ENCODE results near the gene MLKL. TPM values are rescaled to one million over a fixed set of nuclear protein-coding genes. Genes with fewer than 3 reads are reported as not detected.

MLKL gene
- total and polyA plus RNA-seq, 12 donors: 1.7 to 11.1 (median 3.9) TPM

Other genes with a start within 250 kb of the MLKL start
- gene GLG1, start 93.7 kb downstream of the MLKL start, total RNA-seq: 100 to 1,000 TPM in 7 of 10 donors, 10 to 100 TPM in 3; 79.5 to 136 (median 104) TPM
- gene GLG1, start 93.7 kb downstream of the MLKL start, polyA plus RNA-seq: 10 to 100 TPM; 25.7 to 39.8 TPM
- 10 to 100 TPM in 1 of 10 donors, 1 to 10 TPM in 9; 4.6 to 10.2 (median 6.0) TPM for gene RFWD3, start 34.0 kb downstream of the MLKL start, total RNA-seq
- gene RFWD3, start 34.0 kb downstream of the MLKL start, polyA plus RNA-seq: 1 to 10 TPM; 1.8 to 2.6 TPM
- under 1 TPM in 1 of 10 donors, not detected in 9; 0.41 TPM for gene FA2H, start 74.0 kb upstream of the MLKL start, total RNA-seq
- gene FA2H, start 74.0 kb upstream of the MLKL start, polyA plus RNA-seq: under 1 TPM; 0.04 to 0.15 TPM

Measured in heart right ventricle (tissue), 12 donors.